ENCODE measurements around the gene TOP1.

Gene TOP1

GRCh38 chr20:41158082-41158625 is 129.5 kb downstream of the TOP1 start:
- no peak for DNase-seq (ENCODE audit: low read depth, low spot score)
- no peak overlapping the region for H3K4me3 ChIP-seq (ENCODE audit: low read length)
- H3K36me3 ChIP-seq (ENCODE audit: control insufficient read depth, insufficient read depth, low read length): peaks cover 16% of the 10 kb centered on the region
- H3K4me1 ChIP-seq (ENCODE audit: control insufficient read depth, insufficient read depth, low read length): peaks cover 1% of the 10 kb centered on the region
- no CpG with 5 or more reads among the region's 6 CpGs for WGBS (ENCODE audit: insufficient coverage, insufficient read length)
- no peak overlapping the region for H3K27ac ChIP-seq (ENCODE audit: low read length)
- H3K27me3 ChIP-seq (ENCODE audit: control insufficient read depth, insufficient read depth, low read length): no peaks in the 10 kb centered on the region
- no peaks in the 10 kb centered on the region for H3K9me3 ChIP-seq (ENCODE audit: control insufficient read depth, insufficient read depth, low read length)

- WGBS (ENCODE audit: insufficient coverage, insufficient read length): no CpG with 5 or more reads among the region's 10 CpGs
- H3K27ac ChIP-seq (ENCODE audit: low read length): no peak overlapping the region
Observed at GRCh38 chr20:41159547-41159946, 130.9 kb downstream of the TOP1 start.

GRCh38 chr20:41160686-41161085 is 132.1 kb downstream of the TOP1 start:
- Histone ChIP-seq H3K9me3 (ENCODE audit: control insufficient read depth, insufficient read depth, low read length) (no peaks in the 10 kb centered on the region), H3K4me3 (ENCODE audit: low read length) (no peak overlapping the region), H3K4me1 (ENCODE audit: control insufficient read depth, insufficient read depth, low read length) (peaks cover 1% of the 10 kb centered on the region; the same call in 1 of the 2 replicates), H3K36me3 (ENCODE audit: control insufficient read depth, insufficient read depth, low read length) (peaks cover 40% of the 10 kb centered on the region), H3K27ac (ENCODE audit: low read length) (no peak overlapping the region), H3K27me3 (ENCODE audit: control insufficient read depth, insufficient read depth, low read length) (no peaks in the 10 kb centered on the region)
- no peak for DNase-seq (ENCODE audit: low read depth, low spot score)
- no CpG with 5 or more reads among the region's 2 CpGs for WGBS (ENCODE audit: insufficient coverage, insufficient read length)

More at GRCh38 chr20:41159547-41159946, 130.9 kb downstream of the TOP1 start:
- H3K4me3 ChIP-seq (ENCODE audit: low read length): no peak overlapping the region
- DNase-seq (ENCODE audit: low read depth, low spot score): no peak
- peaks cover 1% of the 10 kb centered on the region; the same call in 1 of the 2 replicates for H3K4me1 ChIP-seq (ENCODE audit: control insufficient read depth, insufficient read depth, low read length)
- H3K27me3 ChIP-seq (ENCODE audit: control insufficient read depth, insufficient read depth, low read length): no peaks in the 10 kb centered on the region
- peaks cover 29% of the 10 kb centered on the region for H3K36me3 ChIP-seq (ENCODE audit: control insufficient read depth, insufficient read depth, low read length)
- H3K9me3 ChIP-seq (ENCODE audit: control insufficient read depth, insufficient read depth, low read length): no peaks in the 10 kb centered on the region

GRCh38 chr20:41161886-41162285 is 133.3 kb downstream of the TOP1 start:
- Histone ChIP-seq H3K9me3 (ENCODE audit: control insufficient read depth, insufficient read depth, low read length) (no peaks in the 10 kb centered on the region), H3K27ac (ENCODE audit: low read length) (no peak overlapping the region), H3K4me3 (ENCODE audit: low read length) (no peak overlapping the region), H3K27me3 (ENCODE audit: control insufficient read depth, insufficient read depth, low read length) (no peaks in the 10 kb centered on the region), H3K4me1 (ENCODE audit: control insufficient read depth, insufficient read depth, low read length) (peaks cover 1% of the 10 kb centered on the region; the same call in 1 of the 2 replicates), H3K36me3 (ENCODE audit: control insufficient read depth, insufficient read depth, low read length) (peaks cover 52% of the 10 kb centered on the region)
- no peak for DNase-seq (ENCODE audit: low read depth, low spot score)
- no CpG with 5 or more reads among the region's 1 CpG for WGBS (ENCODE audit: insufficient coverage, insufficient read length)

GRCh38 chr20:41162396-41162795 is 133.8 kb downstream of the TOP1 start:
- no peak for DNase-seq (ENCODE audit: low read depth, low spot score)
- H3K36me3 ChIP-seq (ENCODE audit: control insufficient read depth, insufficient read depth, low read length): peaks cover 56% of the 10 kb centered on the region

GRCh38 chr20:41163821-41164220 is 135.2 kb downstream of the TOP1 start:
- no peaks in the 10 kb centered on the region for H3K27me3 ChIP-seq (ENCODE audit: control insufficient read depth, insufficient read depth, low read length)
- WGBS (ENCODE audit: insufficient coverage, insufficient read length): no CpG with 5 or more reads among the region's 11 CpGs
- no peaks in the 10 kb centered on the region for H3K4me1 ChIP-seq (ENCODE audit: control insufficient read depth, insufficient read depth, low read length)
- H3K36me3 ChIP-seq (ENCODE audit: control insufficient read depth, insufficient read depth, low read length): peaks cover 67% of the 10 kb centered on the region
- H3K4me3 ChIP-seq (ENCODE audit: low read length): no peak overlapping the region
- no peak overlapping the region for H3K27ac ChIP-seq (ENCODE audit: low read length)
- H3K9me3 ChIP-seq (ENCODE audit: control insufficient read depth, insufficient read depth, low read length): no peaks in the 10 kb centered on the region
- no peak for DNase-seq (ENCODE audit: low read depth, low spot score)

More at GRCh38 chr20:41162396-41162795, 133.8 kb downstream of the TOP1 start:
- H3K9me3 ChIP-seq (ENCODE audit: control insufficient read depth, insufficient read depth, low read length): no peaks in the 10 kb centered on the region
- H3K4me1 ChIP-seq (ENCODE audit: control insufficient read depth, insufficient read depth, low read length): no peaks in the 10 kb centered on the region; the same call in 1 of the 2 replicates
- H3K4me3 ChIP-seq (ENCODE audit: low read length): no peak overlapping the region
- H3K27me3 ChIP-seq (ENCODE audit: control insufficient read depth, insufficient read depth, low read length): no peaks in the 10 kb centered on the region
- WGBS (ENCODE audit: insufficient coverage, insufficient read length): no CpG with 5 or more reads among the region's 11 CpGs
- H3K27ac ChIP-seq (ENCODE audit: low read length): no peak overlapping the region

GRCh38 chr20:41165001-41165882 is 136.6 kb downstream of the TOP1 start:
- no peak for DNase-seq (ENCODE audit: low read depth, low spot score)
- Histone ChIP-seq H3K4me1 (ENCODE audit: control insufficient read depth, insufficient read depth, low read length) (no peaks in the 10 kb centered on the region), H3K9me3 (ENCODE audit: control insufficient read depth, insufficient read depth, low read length) (no peaks in the 10 kb centered on the region), H3K27ac (ENCODE audit: low read length) (no peak overlapping the region), H3K4me3 (ENCODE audit: low read length) (no peak overlapping the region), H3K27me3 (ENCODE audit: control insufficient read depth, insufficient read depth, low read length) (no peaks in the 10 kb centered on the region), H3K36me3 (ENCODE audit: control insufficient read depth, insufficient read depth, low read length) (peaks cover 72% of the 10 kb centered on the region)
- no CpG with 5 or more reads among the region's 24 CpGs for WGBS (ENCODE audit: insufficient coverage, insufficient read length)

GRCh38 chr20:41166201-41167117 is 137.8 kb downstream of the TOP1 start:
- no peaks in the 10 kb centered on the region for H3K9me3 ChIP-seq (ENCODE audit: control insufficient read depth, insufficient read depth, low read length)
- peaks cover 77% of the 10 kb centered on the region for H3K36me3 ChIP-seq (ENCODE audit: control insufficient read depth, insufficient read depth, low read length)
- H3K27ac ChIP-seq (ENCODE audit: low read length): no peak overlapping the region
- no peaks in the 10 kb centered on the region for H3K27me3 ChIP-seq (ENCODE audit: control insufficient read depth, insufficient read depth, low read length)
- H3K4me3 ChIP-seq (ENCODE audit: low read length): no peak overlapping the region
- no CpG with 5 or more reads among the region's 27 CpGs for WGBS (ENCODE audit: insufficient coverage, insufficient read length)
- no peak for DNase-seq (ENCODE audit: low read depth, low spot score)
- no peaks in the 10 kb centered on the region for H3K4me1 ChIP-seq (ENCODE audit: control insufficient read depth, insufficient read depth, low read length)

- Histone ChIP-seq H3K36me3 (ENCODE audit: control insufficient read depth, insufficient read depth, low read length) (peaks cover 81% of the 10 kb centered on the region), H3K9me3 (ENCODE audit: control insufficient read depth, insufficient read depth, low read length) (no peaks in the 10 kb centered on the region), H3K4me3 (ENCODE audit: low read length) (no peak overlapping the region), H3K4me1 (ENCODE audit: control insufficient read depth, insufficient read depth, low read length) (no peaks in the 10 kb centered on the region), H3K27me3 (ENCODE audit: control insufficient read depth, insufficient read depth, low read length) (no peaks in the 10 kb centered on the region), H3K27ac (ENCODE audit: low read length) (no peak overlapping the region)
- WGBS (ENCODE audit: insufficient coverage, insufficient read length): no CpG with 5 or more reads among the region's 3 CpGs
- DNase-seq (ENCODE audit: low read depth, low spot score): no peak
Observed at GRCh38 chr20:41167118-41167470, 138.5 kb downstream of the TOP1 start.

All from iPS DF 6.9 (cell line).